ENCODE measurements around the gene WT1. TPM values are rescaled to one million over a fixed set of nuclear protein-coding genes. Genes with fewer than 3 reads are reported as not detected.

Gene WT1
- total and polyA plus RNA-seq, 2 of the 8 experiments (the other 6 are each of a cell fraction or from before 2014, with no cell fraction given): 0.05 to 0.17 TPM

GRCh38 chr11:32425761-32426160 lies 9.6 kb downstream of the WT1 start:
- no peak for DNase-seq (ENCODE audit: low read depth in 1 of 2, low spot score in 2 of 2)
- Histone ChIP-seq H3K18ac (ENCODE audit: extremely low read depth, low read length) (no peak overlapping the region), H4K5ac (ENCODE audit: insufficient read length, low read depth, low read length) (no peak overlapping the region), H3K27ac (ENCODE audit: low read depth, low read length) (no peak overlapping the region), H3K9me3 (ENCODE audit: insufficient read depth in 2 of 2, low read depth in 1 of 2, low read length in 1 of 2) (no peaks in the 10 kb centered on the region), H2BK12ac (ENCODE audit: low read depth, low read length) (peak overlapping the region; percentile 75; the same call in 1 of the 2 replicates), H3K9ac (replicated peaks in 1 of 4; ENCODE audit: extremely low read depth in 1 of 4, low read depth in 3 of 4, low read length in 3 of 4) (no peak overlapping the region), H3K79me1 (ENCODE audit: low read depth, low read length) (no peaks in the 10 kb centered on the region), H2AFZ (ENCODE audit: low read length) (no peak overlapping the region), H3K36me3 (ENCODE audit: control insufficient read depth in 2 of 4, insufficient read depth in 4 of 4, low read length in 3 of 4) (no peaks in the 10 kb centered on the region), H3K14ac (ENCODE audit: insufficient read length) (no peak overlapping the region), H4K91ac (replicated peaks; ENCODE audit: insufficient read length, low read length) (no peak overlapping the region), H3K56ac (replicated peaks; ENCODE audit: insufficient read length, low read depth, low read length) (no peak overlapping the region), H3K23me2 (ENCODE audit: low read depth, low read length) (peaks cover 7% of the 10 kb centered on the region; the same call in 1 of the 2 replicates), H3K4me1 (replicated peaks in 1 of 4; ENCODE audit: control insufficient read depth in 3 of 4, insufficient read depth in 4 of 4, low read length in 3 of 4) (peaks cover 0 to 23% (median 10%) of the 10 kb centered on the region in 4 experiments; a peak in 6 of 7 replicates), H3K23ac (ENCODE audit: insufficient read length) (no peak overlapping the region), H2BK15ac (ENCODE audit: low read length) (no peak overlapping the region), H3K27me3 (replicated peaks in 1 of 4; ENCODE audit: control insufficient read depth in 3 of 4, extremely low read depth in 1 of 4, insufficient read depth in 3 of 4, low read length in 3 of 4) (peaks cover 50 to 68% (median 63%) of the 10 kb centered on the region in 4 experiments), H2BK120ac (replicated peaks; ENCODE audit: low read depth, low read length) (no peak overlapping the region), H2AK5ac (ENCODE audit: low read depth, low read length) (no peak overlapping the region), H2BK5ac (ENCODE audit: low read depth, low read length) (no peak overlapping the region), H3K4me2 (ENCODE audit: insufficient read depth in 1 of 2, low read depth in 2 of 2, low read length in 2 of 2) (peak overlapping the region; percentile 70 to 82; a peak in 3 of 4 replicates), H3K4ac (replicated peaks; ENCODE audit: insufficient read length, low read depth, low read length) (no peak overlapping the region), H2BK20ac (ENCODE audit: low read length) (no peak overlapping the region), H3K79me2 (ENCODE audit: control insufficient read depth in 1 of 2, insufficient read depth in 2 of 2, low read length in 2 of 2) (no peaks in the 10 kb centered on the region), H4K8ac (ENCODE audit: extremely low read depth, insufficient read depth, low read length) (no peak overlapping the region), H4K20me1 (replicated peaks in 1 of 2; ENCODE audit: control insufficient read depth in 1 of 2, insufficient read depth in 2 of 2, low read length in 2 of 2) (peaks cover 5 to 22% of the 10 kb centered on the region in 2 experiments), H3K4me3 (ENCODE audit: extremely low read depth in 1 of 4, insufficient read depth in 2 of 4, low read depth in 3 of 4, low read length in 4 of 4) (no peak overlapping the region)
- ChIA-PET POLR2A (ENCODE audit: partially characterized antibody) (interaction anchor here (0.6 kb wide), 1 partner anchor 8 kb away, joined by 3 read pairs; no protein-coding TSS in a partner anchor), CTCF (ENCODE audit: partially characterized antibody) (interaction anchor here (0.8 to 2.3 kb wide), 7 partner anchors 9 to 103 kb away, joined by 3 to 11 read pairs (median 4); partner anchors contain the start of gene WT1)
- FAIRE-seq: no peak
- 41% methylated on average over 5 of the region's 5 CpGs; no CpG with 5 or more reads in 1 of the 2 experiments for WGBS, 2 experiments (ENCODE audit: extremely low coverage in 1 of 2, insufficient coverage in 1 of 2, insufficient read length in 1 of 2, insufficient replicate concordance in 2 of 2, low coverage in 1 of 2, low lambda C conversion rate in 2 of 2, missing lambda C conversion rate in 1 of 2)
- TF ChIP-seq SIRT6 (IDR thresholded peaks at IDR 0.05; ENCODE audit: low read length): no peak
- no peak for TF ChIP-seq SUZ12 (IDR thresholded peaks at IDR 0.05; ENCODE audit: low read length)
- TF ChIP-seq ZNF274 (IDR thresholded peaks at IDR 0.05; ENCODE audit: borderline replicate concordance, extremely low read depth, low read length): no peak
- TF ChIP-seq RFX5 (IDR thresholded peaks at IDR 0.05; ENCODE audit: borderline replicate concordance, low read depth, low read length): no peak
- no peak for TF ChIP-seq GTF2F1 (IDR thresholded peaks at IDR 0.05; ENCODE audit: borderline replicate concordance, low read depth, low read length)
- TF ChIP-seq RXRA (IDR thresholded peaks at IDR 0.05; ENCODE audit: insufficient read depth, low read depth, low read length): no peak
- TF ChIP-seq CHD1 (IDR thresholded peaks at IDR 0.05; ENCODE audit: low read depth, low read length): no peak
- TF ChIP-seq JUND (IDR thresholded peaks at IDR 0.05; ENCODE audit: low read length): no peak
- TF ChIP-seq ASH2L (IDR thresholded peaks at IDR 0.05; ENCODE audit: low read length): no peak
- TF ChIP-seq NANOG (IDR thresholded peaks at IDR 0.05; ENCODE audit: insufficient read depth, low read depth, low read length, poor library complexity, severe bottlenecking): no peak
- TF ChIP-seq BRCA1 (IDR thresholded peaks at IDR 0.05; ENCODE audit: low read depth, low read length): no peak
- TF ChIP-seq EGR1 (IDR thresholded peaks at IDR 0.05; ENCODE audit: borderline replicate concordance, low read depth, low read length): no peak
- TF ChIP-seq POLR2A (IDR thresholded peaks at IDR 0.05; ENCODE audit: control extremely low read depth in 1 of 2, low read depth in 2 of 2, low read length in 2 of 2): no peak

Data from H1 (cell line).